ENCODE data around the gene CHRNA5.

DNA sequence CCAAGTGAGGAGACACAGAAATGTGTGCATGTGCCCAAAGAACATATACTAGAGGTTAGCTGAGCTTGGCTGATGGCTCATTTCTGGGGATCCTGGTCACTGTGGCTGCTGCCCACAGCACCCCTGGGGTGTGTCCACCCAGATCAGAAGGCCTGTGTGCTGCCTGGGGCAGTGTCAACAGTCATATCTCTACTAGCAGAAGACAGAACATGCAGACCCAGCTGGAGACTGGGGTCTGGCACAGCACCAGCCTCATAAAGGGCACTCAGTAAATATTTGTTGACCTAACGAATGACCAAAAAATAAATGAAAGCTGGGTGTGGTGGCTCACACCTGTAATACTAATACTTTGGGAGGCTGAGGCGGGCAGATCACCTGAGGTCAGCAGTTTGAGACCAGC, 39.1 kb downstream of the CHRNA5 start:
- TF ChIP-seq EZH2 (IDR thresholded peaks at IDR 0.05; ENCODE audit: borderline replicate concordance) (no peak), CTCF (IDR thresholded peaks at IDR 0.05; ENCODE audit: poor library complexity) (no peak)

All from hepatocyte (in vitro differentiated cells).